ENCODE results near the gene TMOD3.
A peak's percentile ranks its signal among the peaks of the same experiment; 100 is the strongest.
"Not testable (repeated sequence)": the region's sequence is repeated elsewhere in the genome, so short reads cannot be mapped to it uniquely, and the experiment has no call there.

Gene TMOD3

GRCh38 chr15:51856714-51857380 lies 27.4 kb downstream of the TMOD3 start:
- H3K27ac ChIP-seq, result no peak overlapping the region

DNA sequence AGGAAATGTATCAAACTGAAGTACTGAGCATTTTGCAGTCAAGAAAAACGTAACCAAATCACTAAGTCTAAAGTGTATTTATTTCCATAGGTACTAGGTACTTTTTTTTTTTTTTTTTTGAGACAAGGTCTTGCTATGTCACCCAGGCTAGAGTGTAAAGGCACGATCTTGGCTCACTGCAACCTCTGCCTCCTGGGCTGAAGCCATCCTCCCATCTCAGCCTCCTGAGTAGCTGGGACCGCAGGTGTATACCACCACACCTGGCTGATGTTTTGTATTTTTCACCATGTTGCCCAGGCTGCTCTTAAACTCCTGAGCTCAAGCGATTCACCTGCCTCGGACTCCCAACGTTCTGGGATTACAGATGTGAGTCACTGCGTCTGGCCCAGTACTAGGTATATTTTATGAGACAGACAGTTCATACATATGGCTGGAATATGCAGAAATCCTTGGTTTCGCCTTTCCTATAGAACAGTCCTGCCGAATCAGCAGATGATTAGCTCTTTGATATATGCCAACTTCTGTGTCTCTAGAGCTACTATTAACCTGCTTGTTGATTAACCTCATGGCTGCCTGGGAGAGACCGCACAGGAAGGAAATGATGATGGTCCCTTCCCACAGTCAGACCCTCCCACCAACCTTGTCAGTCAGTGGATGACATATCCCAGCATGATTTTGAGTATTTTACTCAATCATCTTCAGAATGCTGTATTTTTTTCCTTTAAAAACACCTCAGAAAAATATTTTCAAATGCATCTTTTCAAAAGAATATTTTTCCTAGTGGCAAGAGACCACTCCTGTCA lies 32.3 kb downstream of the TMOD3 start:
- no peak overlapping the region for H3K4me3 ChIP-seq
- H3K27ac ChIP-seq, result no peak overlapping the region

More at GRCh38 chr15:51856714-51857380, 27.4 kb downstream of the TMOD3 start:
- H3K4me3 ChIP-seq, result no peak overlapping the region

GRCh38 chr15:51863131-51863530 lies 33.7 kb downstream of the TMOD3 start:
- Histone ChIP-seq H3K27ac (no peak overlapping the region), H3K4me3 (no peak overlapping the region)

DNA sequence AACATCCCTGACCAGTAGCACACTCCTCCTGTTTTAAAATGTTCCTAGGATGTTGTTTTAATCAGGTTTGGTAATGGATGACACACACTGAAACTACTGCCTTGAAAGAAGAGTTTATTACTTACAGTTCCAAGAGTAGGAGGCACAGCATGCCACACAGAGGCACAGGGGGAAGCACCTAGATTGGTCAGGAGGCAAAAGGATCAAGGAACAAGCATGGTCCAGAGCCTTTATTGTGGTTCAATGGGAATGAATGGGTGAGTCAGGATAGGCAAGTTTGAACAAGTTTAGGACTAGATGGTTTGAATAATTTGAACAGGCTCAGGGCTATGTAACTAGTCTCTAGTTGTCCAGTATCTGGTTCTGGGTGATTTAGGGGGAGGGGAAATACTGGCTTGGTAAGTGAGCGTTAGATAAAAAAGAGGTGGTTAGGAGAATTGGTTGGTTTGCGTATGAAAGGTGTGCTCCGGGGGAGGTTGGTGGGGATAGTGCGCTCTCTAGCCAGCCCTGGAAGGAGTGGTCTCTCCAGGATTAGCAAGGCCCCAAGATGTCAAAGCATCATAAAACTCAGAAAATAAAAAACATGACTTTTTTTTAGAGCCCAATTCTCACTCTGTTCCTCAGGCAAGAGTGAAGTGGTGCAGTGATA lies 35.1 kb downstream of the TMOD3 start:
- H3K27ac ChIP-seq, result peak overlapping the region in 3 of 21 experiments; percentile 4 to 11 (median 7)
- H3K4me3 ChIP-seq, result no peak overlapping the region

DNA sequence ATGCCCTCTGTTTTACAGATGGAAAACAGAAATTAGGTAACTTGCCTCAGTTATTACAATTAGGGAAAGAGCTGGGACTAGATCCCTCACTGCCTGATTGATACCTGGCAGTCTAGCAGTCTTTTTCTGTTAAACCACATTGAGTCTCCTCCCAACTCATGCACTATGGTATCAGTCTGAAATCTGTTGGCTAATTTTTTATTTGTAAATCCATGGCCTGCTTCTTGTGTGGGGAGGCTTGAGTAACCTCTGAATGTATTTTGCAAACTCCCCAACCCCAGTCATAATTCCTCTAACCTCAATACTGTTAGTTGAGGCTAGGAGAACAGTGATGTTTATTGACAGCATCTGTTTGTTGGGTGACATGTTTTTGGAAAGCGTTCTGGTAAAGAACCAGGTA lies 35.9 kb downstream of the TMOD3 start:
- Histone ChIP-seq H3K27ac (no peak overlapping the region), H3K4me3 (no peak overlapping the region)

DNA sequence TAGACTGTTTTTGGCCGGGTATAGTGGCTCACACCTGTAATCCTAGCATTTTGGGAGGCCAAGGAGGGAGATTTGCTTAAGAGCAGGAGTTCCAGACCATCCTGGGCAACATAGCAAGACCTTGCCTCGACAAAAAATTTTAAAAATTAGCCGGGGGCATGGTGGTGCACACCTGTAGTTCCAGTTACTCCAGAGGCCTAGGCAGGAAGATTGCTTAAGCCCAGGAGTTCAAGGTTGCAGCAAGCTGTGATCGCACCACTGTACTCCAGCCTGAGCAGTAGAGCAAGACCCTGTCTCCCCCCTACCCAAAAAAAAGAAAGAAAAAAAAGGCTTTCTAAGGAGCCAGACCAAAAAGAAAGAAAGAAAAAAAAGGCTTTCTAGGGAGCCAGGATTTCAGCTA lies 36.7 kb downstream of the TMOD3 start:
- no peak overlapping the region for H3K27ac ChIP-seq
- no peak overlapping the region for H3K4me3 ChIP-seq

- Histone ChIP-seq H3K4me3 (no peak overlapping the region), H3K27ac (no peak overlapping the region)
Measured at GRCh38 chr15:51866751-51867150, 37.3 kb downstream of the TMOD3 start.

- no peak overlapping the region for H3K4me3 ChIP-seq
- peak overlapping the region in 1 of 21 experiments; percentile 58 for H3K27ac ChIP-seq
Measured at GRCh38 chr15:51869060-51869421, 39.6 kb downstream of the TMOD3 start.

DNA sequence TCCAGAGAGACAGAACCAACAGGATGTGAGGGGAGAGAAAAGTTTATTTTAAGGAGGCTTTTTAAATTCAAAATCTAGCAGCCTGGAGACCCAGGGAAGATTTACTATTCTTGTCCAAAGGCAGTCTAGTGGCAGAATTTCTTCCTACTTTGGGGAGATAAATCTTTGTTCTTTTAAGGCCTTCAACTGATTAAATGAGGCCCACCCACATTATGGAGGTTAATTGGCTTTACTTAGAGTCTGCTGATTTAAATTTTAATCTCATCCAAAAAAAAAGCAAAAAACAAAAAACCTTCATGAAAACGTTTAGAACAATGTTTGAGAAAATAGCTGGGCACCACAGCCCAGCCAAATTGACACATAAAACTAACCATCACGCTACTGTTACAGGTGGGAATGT lies 41.3 kb downstream of the TMOD3 start:
- Histone ChIP-seq H3K4me3 (no peak overlapping the region), H3K27ac (no peak overlapping the region)

- Histone ChIP-seq H3K4me3 (no peak overlapping the region), H3K27ac (peak overlapping the region in 20 of 21 experiments; percentile 33 to 94 (median 78))
Measured at GRCh38 chr15:51874751-51875644, 45.5 kb downstream of the TMOD3 start.

DNA sequence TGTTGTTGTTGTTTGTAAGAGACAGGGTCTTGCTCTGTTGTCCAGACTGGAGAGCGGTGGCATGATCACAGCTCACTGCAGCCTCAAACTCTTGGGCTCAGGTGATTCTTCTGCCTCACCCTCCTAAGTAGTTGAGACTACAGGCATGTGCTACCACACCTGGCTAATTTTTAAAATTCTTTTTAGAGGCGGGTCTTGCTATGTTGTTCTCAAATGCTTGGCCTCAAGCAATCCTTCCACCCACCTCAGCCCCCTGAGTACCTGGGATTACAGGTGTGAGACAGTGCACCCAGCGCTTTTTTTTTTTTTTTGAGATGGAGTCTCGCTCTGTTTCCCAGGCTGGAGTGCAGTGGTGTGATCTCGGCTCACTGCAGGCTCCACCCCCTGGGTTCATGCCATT lies 46.7 kb downstream of the TMOD3 start:
- no peak overlapping the region for H3K4me3 ChIP-seq
- peak overlapping the region in 11 of 21 experiments; percentile 40 to 94 (median 73) for H3K27ac ChIP-seq

- Histone ChIP-seq H3K4me3 (no peak overlapping the region), H3K27ac (peak overlapping the region in 14 of 21 experiments; percentile 0 to 79 (median 62))
Measured at GRCh38 chr15:51878446-51879386, 49.3 kb downstream of the TMOD3 start.

GRCh38 chr15:51879555-51879954 lies 50.1 kb downstream of the TMOD3 start:
- no peak overlapping the region for H3K4me3 ChIP-seq
- H3K27ac ChIP-seq, result peak overlapping the region in 12 of 21 experiments; percentile 27 to 79 (median 57)

- H3K4me3 ChIP-seq, result no peak overlapping the region
- H3K27ac ChIP-seq, result peak overlapping the region in 3 of 21 experiments; percentile 6 to 63 (median 35)
Measured at GRCh38 chr15:51883271-51883837, 53.9 kb downstream of the TMOD3 start.

DNA sequence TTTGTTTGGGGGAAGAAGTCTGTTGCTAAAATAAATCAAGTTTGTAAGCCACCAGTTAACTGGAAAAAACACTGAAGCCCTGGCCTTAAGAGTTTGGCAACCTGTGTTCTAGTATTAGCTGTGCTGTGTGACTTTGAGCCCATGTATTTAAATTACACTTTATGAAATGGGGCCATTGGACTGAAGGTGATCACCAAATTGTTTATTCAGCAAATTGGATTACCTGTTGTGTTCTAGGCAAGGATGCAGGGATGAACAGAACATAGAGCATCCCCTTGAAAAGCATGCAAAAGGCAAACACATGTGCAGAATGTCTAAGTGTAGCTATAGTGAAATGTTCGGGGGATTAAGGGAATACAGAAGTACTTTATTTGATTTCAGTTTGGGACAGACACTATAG lies 54.6 kb downstream of the TMOD3 start:
- no peak overlapping the region for H3K4me3 ChIP-seq
- peak overlapping the region in 6 of 21 experiments; percentile 0 to 63 (median 38) for H3K27ac ChIP-seq

GRCh38 chr15:51884517-51885236 lies 55.2 kb downstream of the TMOD3 start:
- peak overlapping the region in 7 of 21 experiments; percentile 0 to 63 (median 35) for H3K27ac ChIP-seq
- no peak overlapping the region for H3K4me3 ChIP-seq

- H3K4me3 ChIP-seq, result not testable (repeated sequence)
- H3K27ac ChIP-seq, result peak overlapping the region in 1 of 21 experiments; percentile 63
Measured at GRCh38 chr15:51885758-51886157, 56.3 kb downstream of the TMOD3 start.

All from skin epidermis (tissue), 12 donors.